ENCODE measurements around the gene ZNF117. TPM values are rescaled to one million over a fixed set of nuclear protein-coding genes. Genes with fewer than 3 reads are reported as not detected.
A peak's percentile ranks its signal among the peaks of the same experiment; 100 is the strongest.

Gene ZNF117
- total and polyA plus RNA-seq, 9 of the 15 experiments (the other 6 are each of a cell fraction or from before 2014, with no cell fraction given): 2.5 to 18.9 (median 14.1) TPM

DNA sequence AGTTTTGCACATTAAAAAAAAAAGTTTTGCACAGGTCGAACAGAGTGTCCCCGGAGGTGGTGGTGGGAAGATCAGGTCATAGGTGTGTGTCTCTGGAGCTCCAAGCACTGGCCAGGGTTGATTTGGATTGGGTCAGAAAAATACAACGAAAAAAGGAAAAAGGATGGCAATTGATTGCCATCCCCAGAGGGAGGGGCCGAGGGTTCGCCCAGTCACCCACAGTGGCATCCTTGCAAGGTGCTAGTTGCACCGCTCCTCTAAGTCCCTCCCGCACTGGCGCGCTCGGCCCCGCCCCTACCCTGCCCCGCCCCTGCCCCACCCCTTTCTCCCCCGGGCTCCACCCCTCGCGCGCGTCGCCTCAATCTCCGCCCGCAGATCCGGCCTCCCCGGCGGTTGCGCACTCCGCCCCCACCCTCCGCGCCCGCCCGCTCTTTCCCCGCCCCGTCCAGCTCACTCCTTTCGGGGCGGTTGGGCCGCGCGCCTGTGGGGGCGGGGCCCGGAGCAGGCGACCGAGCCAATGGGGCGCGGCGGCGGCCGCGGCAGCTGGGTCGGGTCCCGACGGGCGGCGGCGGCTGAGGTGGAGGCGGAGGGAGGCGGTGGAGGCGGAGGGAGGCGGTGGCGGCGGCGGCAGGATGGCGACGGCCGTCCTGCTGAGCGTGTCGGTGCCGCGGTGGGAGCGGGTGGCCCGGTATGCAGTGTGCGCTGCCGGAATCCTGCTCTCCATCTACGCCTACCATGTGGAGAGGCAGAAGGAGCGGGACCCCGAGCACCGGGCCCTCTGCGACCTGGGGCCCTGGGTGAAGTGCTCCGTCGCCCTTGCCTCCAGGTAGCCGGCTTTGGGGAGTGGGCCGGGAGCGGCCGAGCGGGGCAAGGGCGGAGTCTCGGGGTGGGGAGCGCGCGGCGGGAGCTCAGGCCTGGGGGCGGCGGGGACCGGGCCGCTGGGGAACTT lies 47.2 kb upstream of the ZNF117 start (continued):
- peak; percentile 23; the same call in 1 of the 2 replicates for TF ChIP-seq EP400 (IDR thresholded peaks at IDR 0.05)
- TF ChIP-seq NBN (IDR thresholded peaks at IDR 0.05; ENCODE audit: low read depth): no peak
- TF ChIP-seq NRF1 (conservative IDR thresholded peaks at IDR 0.05 in 1 of 2, IDR thresholded peaks at IDR 0.05 in 1 of 2): peak; percentile 39 to 49; a peak in 3 of 4 replicates
- TF ChIP-seq, protein P1, sequence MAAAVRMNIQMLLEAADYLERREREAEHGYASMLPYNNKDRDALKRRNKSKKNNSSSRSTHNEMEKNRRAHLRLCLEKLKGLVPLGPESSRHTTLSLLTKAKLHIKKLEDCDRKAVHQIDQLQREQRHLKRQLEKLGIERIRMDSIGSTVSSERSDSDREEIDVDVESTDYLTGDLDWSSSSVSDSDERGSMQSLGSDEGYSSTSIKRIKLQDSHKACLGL (CRISPR knock-in tag; IDR thresholded peaks at IDR 0.05; ENCODE audit: borderline replicate concordance, poor library complexity, severe bottlenecking): no peak
- TF ChIP-seq, protein P2, sequence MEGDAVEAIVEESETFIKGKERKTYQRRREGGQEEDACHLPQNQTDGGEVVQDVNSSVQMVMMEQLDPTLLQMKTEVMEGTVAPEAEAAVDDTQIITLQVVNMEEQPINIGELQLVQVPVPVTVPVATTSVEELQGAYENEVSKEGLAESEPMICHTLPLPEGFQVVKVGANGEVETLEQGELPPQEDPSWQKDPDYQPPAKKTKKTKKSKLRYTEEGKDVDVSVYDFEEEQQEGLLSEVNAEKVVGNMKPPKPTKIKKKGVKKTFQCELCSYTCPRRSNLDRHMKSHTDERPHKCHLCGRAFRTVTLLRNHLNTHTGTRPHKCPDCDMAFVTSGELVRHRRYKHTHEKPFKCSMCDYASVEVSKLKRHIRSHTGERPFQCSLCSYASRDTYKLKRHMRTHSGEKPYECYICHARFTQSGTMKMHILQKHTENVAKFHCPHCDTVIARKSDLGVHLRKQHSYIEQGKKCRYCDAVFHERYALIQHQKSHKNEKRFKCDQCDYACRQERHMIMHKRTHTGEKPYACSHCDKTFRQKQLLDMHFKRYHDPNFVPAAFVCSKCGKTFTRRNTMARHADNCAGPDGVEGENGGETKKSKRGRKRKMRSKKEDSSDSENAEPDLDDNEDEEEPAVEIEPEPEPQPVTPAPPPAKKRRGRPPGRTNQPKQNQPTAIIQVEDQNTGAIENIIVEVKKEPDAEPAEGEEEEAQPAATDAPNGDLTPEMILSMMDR (IDR thresholded peaks at IDR 0.05 in 2 of 3, conservative IDR thresholded peaks at IDR 0.05 in 1 of 3; ENCODE audit: insufficient read depth in 2 of 3, low read depth in 1 of 3, low read length in 3 of 3): 0 out of 6 replicates have a peak, but pooled peaks of 1 of the 3 experiments have one; percentile 7
- TF ChIP-seq RB1 (IDR thresholded peaks at IDR 0.05; ENCODE audit: low read depth): peak; percentile 25; the same call in 1 of the 2 replicates
- TF ChIP-seq MAZ (CRISPR knock-in tag; conservative IDR thresholded peaks at IDR 0.05 in 1 of 2, IDR thresholded peaks at IDR 0.05 in 1 of 2): peak; percentile 44 to 62; a peak in 2 of 4 replicates
- TF ChIP-seq SNIP1 (IDR thresholded peaks at IDR 0.05; ENCODE audit: low read depth): no peak
- TF ChIP-seq SAP30 (IDR thresholded peaks at IDR 0.05; ENCODE audit: borderline replicate concordance, insufficient read depth, low read depth, low read length, poor library complexity, severe bottlenecking): peak; percentile 6
- no peak for TF ChIP-seq OTX1 (CRISPR knock-in tag; IDR thresholded peaks at IDR 0.05)
- no peak for TF ChIP-seq U2AF1 (optimal IDR thresholded peaks at IDR 0.05; ENCODE audit: low read depth, low read length)
- peak; percentile 5; the same call in 1 of the 2 replicates for TF ChIP-seq ZBTB7A (IDR thresholded peaks at IDR 0.05; ENCODE audit: borderline replicate concordance, control insufficient read depth, low read depth, low read length)
- TF ChIP-seq SIN3B (IDR thresholded peaks at IDR 0.05; ENCODE audit: low read depth): 0 out of 2 replicates have a peak, but pooled peaks have one; percentile 34
- TF ChIP-seq RBBP5 (IDR thresholded peaks at IDR 0.05; ENCODE audit: borderline replicate concordance, insufficient read depth, low read length, poor library complexity, severe bottlenecking): peak; percentile 32
- TF ChIP-seq NONO (IDR thresholded peaks at IDR 0.05; ENCODE audit: low read depth in 2 of 2, low read length in 1 of 2): 0 out of 4 replicates have a peak, but pooled peaks of 1 of the 2 experiments have one; percentile 27
- TF ChIP-seq TAF1 (IDR thresholded peaks at IDR 0.05; ENCODE audit: control insufficient read depth, extremely low read depth, insufficient read depth, low read length, severe bottlenecking): peak; percentile 55
- TF ChIP-seq CTBP1 (IDR thresholded peaks at IDR 0.05; ENCODE audit: borderline replicate concordance): 0 out of 2 replicates have a peak, but pooled peaks have one; percentile 20
- peak; percentile 44 to 90 (median 87) for TF ChIP-seq YY1 (IDR thresholded peaks at IDR 0.05; ENCODE audit: borderline replicate concordance in 1 of 3, control insufficient read depth in 1 of 3, extremely low read depth in 1 of 3, insufficient read depth in 3 of 3, insufficient read length in 1 of 3, insufficient replicate concordance in 2 of 3, low read depth in 1 of 3, low read length in 2 of 3)
- no peak for TF ChIP-seq HNRNPL (IDR thresholded peaks at IDR 0.05; ENCODE audit: low read depth, low read length)
- peak; percentile 81 for TF ChIP-seq PHF8 (IDR thresholded peaks at IDR 0.05; ENCODE audit: borderline replicate concordance, low read length)
- TF ChIP-seq ZNF696 (CRISPR knock-in tag; conservative IDR thresholded peaks at IDR 0.05): no peak
- TF ChIP-seq SRF (CRISPR knock-in tag; IDR thresholded peaks at IDR 0.05): peak in 1 of 2 experiments; percentile 29; a peak in 1 of 4 replicates

Data from K562 (cell line).